ENCODE results near the gene AFAP1L1. TPM values are rescaled to one million over a fixed set of nuclear protein-coding genes. Genes with fewer than 3 reads are reported as not detected.

AFAP1L1 gene
- total RNA-seq, 1 donor from 2014 or later: not detected

GRCh38 chr5:149357370-149358293 is 86.0 kb downstream of the AFAP1L1 start, which contains the start of gene PCYOX1L:
PCYOX1L (plus strand) TSS chr5:149358046; CDS start chr5:149358069, 23 bp downstream.
- Mint-ChIP-seq H3K9me3 (no peaks in the 10 kb centered on the region), H3K4me3 (peak within 1 kb of the TSS; percentile 92), H3K27ac (peak within 1 kb of the TSS; percentile 65), H3K36me3 (ENCODE audit: low read depth) (peaks cover 28% of the 10 kb centered on the region), H3K4me1 (peaks cover 16% of the 10 kb centered on the region), H3K27me3 (no peaks in the 10 kb centered on the region)
- DNase-seq (peak; percentile 84), ATAC-seq (ENCODE audit: low read depth) (peak; percentile 100)
- ChIA-PET CTCF (interaction anchor here (0.9 to 2.8 kb wide), 6 partner anchors 10 to 40 kb away, joined by 3 to 8 read pairs (median 4); partner anchors contain the start of gene GRPEL2), POLR2A (interaction anchor here (0.9 to 3.5 kb wide), 5 partner anchors 9 to 194 kb away, joined by 4 to 61 read pairs (median 5); partner anchors contain the start of genes CSNK1A1 and GRPEL2)
- intact Hi-C loops (cut with micrococcal nuclease): loop anchor here (1.0 to 5.0 kb wide), 5 partner anchors 12 to 975 kb away; partner anchors contain the start of genes CSNK1A1, FBXO38, GRPEL2 and HMGXB3
- TF ChIP-seq CTCF (IDR thresholded peaks at IDR 0.05): no peak

- Mint-ChIP-seq H3K4me1 (peaks cover 16% of the 10 kb centered on the region), H3K4me3 (peak overlapping the region; percentile 92), H3K9me3 (no peaks in the 10 kb centered on the region), H3K27ac (peak overlapping the region; percentile 65), H3K36me3 (ENCODE audit: low read depth) (peaks cover 25% of the 10 kb centered on the region), H3K27me3 (no peaks in the 10 kb centered on the region)
- no peak for TF ChIP-seq CTCF (IDR thresholded peaks at IDR 0.05)
- no peak for DNase-seq
- ChIA-PET CTCF (interaction anchor here (0.9 to 2.8 kb wide), 6 partner anchors 9 to 41 kb away, joined by 3 to 8 read pairs (median 4); partner anchors contain the start of gene GRPEL2), POLR2A (interaction anchor here (0.9 to 3.5 kb wide), 5 partner anchors 8 to 193 kb away, joined by 4 to 61 read pairs (median 5); partner anchors contain the start of genes CSNK1A1 and GRPEL2)
- intact Hi-C loops (cut with micrococcal nuclease): loop anchor here (5.0 kb wide), 2 partner anchors 604 to 976 kb away; partner anchors contain the start of genes FBXO38 and SLC26A2
- ATAC-seq (ENCODE audit: low read depth): peak; percentile 8
Observed at GRCh38 chr5:149358294-149358651, 86.6 kb downstream of the AFAP1L1 start.

DNA sequence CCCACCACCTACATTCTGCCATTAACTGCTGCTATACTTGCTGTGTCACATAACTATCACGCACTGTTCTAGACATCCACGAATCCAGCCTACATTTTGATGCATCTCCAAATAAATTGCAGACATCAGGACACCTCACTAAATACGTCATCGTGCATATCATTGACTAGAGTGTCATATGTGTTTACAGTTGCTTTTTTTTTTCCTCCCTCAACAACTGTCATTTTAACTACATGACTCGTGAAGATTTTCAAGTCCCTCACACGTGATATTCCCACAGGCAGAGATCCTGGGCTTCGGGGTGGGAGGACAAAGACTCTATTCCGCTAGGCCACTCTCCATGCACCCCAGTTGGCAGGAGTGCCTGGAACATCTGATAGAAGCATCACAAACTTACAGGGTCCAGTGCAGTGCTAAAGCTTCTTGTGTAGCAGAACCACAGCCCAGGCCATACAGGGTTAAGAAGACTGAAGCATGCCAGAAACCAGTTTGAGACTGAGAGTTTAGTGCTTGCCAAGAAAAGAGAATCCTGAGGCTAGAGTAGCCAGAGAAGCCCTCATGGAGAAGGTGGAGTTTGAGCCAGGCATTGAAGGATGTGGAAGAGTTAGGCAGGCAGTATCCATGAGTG is 87.3 kb downstream of the AFAP1L1 start:
- no peak overlapping the region for H3K27ac Mint-ChIP-seq

GRCh38 chr5:149360272-149360671 is 88.6 kb downstream of the AFAP1L1 start:
- H3K27ac Mint-ChIP-seq: no peak overlapping the region
- DNase-seq (no peak), ATAC-seq (ENCODE audit: low read depth) (no peak)
- no peaks in the 10 kb centered on the region for H3K9me3 Mint-ChIP-seq
- intact Hi-C loops (cut with micrococcal nuclease): no loop called here
- TF ChIP-seq CTCF (IDR thresholded peaks at IDR 0.05): no peak
- H3K4me1 Mint-ChIP-seq: peaks cover 16% of the 10 kb centered on the region
- no peak overlapping the region for H3K4me3 Mint-ChIP-seq
- CTCF ChIA-PET: interaction anchor here (2.8 kb wide), 1 partner anchor 11 kb away, joined by 13 read pairs; no protein-coding TSS in a partner anchor
- POLR2A ChIA-PET: interaction anchor here (1.5 kb wide), 1 partner anchor 191 kb away, joined by 6 read pairs; the partner anchor contains the start of gene CSNK1A1
- peaks cover 7% of the 10 kb centered on the region for H3K36me3 Mint-ChIP-seq (ENCODE audit: low read depth)
- H3K27me3 Mint-ChIP-seq: no peaks in the 10 kb centered on the region

More for the DNA sequence above, 87.3 kb downstream of the AFAP1L1 start:
- H3K4me3 Mint-ChIP-seq: peak overlapping the region; percentile 92
- peaks cover 16% of the 10 kb centered on the region for H3K4me1 Mint-ChIP-seq
- ChIA-PET POLR2A (interaction anchor here (1.6 to 3.5 kb wide), 2 partner anchors 13 to 192 kb away, joined by 11 to 61 read pairs; partner anchors contain the start of genes CSNK1A1 and GRPEL2), CTCF (interaction anchor here (1.8 to 2.8 kb wide), 4 partner anchors 8 to 42 kb away, joined by 5 to 13 read pairs (median 8); no protein-coding TSS in a partner anchor)
- intact Hi-C loops (cut with micrococcal nuclease): loop anchor here (5.0 kb wide), 2 partner anchors 603 to 977 kb away; partner anchors contain the start of genes FBXO38 and SLC26A2
- ATAC-seq (ENCODE audit: low read depth) (no peak), DNase-seq (no peak)
- no peaks in the 10 kb centered on the region for H3K9me3 Mint-ChIP-seq
- H3K27me3 Mint-ChIP-seq: no peaks in the 10 kb centered on the region
- TF ChIP-seq CTCF (IDR thresholded peaks at IDR 0.05): no peak
- H3K36me3 Mint-ChIP-seq (ENCODE audit: low read depth): peaks cover 20% of the 10 kb centered on the region
